Tibial nerve (tissue), 4 donors: ENCODE data around the gene PAK1IP1.

Experiments used
- EP300 ChIP-seq, 2 donors: sonication (generic); formaldehyde crosslinking; IDR thresholded peaks; one replicate each; pipeline ENCODE4 v1.6.1; 2017; ENCODE audit warnings: antibody characterized with exemption in 2 of 2, mild to moderate bottlenecking in 1 of 2
- POLR2A ChIP-seq, 2 donors: fragments of 450-650 bp; IDR thresholded peaks; one replicate each; pipeline ENCODE4 v1.6.1; 2017; ENCODE audit warnings: antibody characterized with exemption in 2 of 2, mild to moderate bottlenecking in 2 of 2, moderate library complexity in 2 of 2
- TF ChIP-seq, protein P1 (sequence below), 5 experiments: fragments of 200-600 bp in 3 of 5; fragments of 450-650 bp in 2 of 5; sonication (generic) in 3 of 5; IDR thresholded peaks; one replicate each; pipeline ENCODE4 v1.5.1; 2016 to 2019; ENCODE audit warnings: antibody characterized with exemption in 5 of 5, mild to moderate bottlenecking in 3 of 5, moderate library complexity in 2 of 5

DNA sequence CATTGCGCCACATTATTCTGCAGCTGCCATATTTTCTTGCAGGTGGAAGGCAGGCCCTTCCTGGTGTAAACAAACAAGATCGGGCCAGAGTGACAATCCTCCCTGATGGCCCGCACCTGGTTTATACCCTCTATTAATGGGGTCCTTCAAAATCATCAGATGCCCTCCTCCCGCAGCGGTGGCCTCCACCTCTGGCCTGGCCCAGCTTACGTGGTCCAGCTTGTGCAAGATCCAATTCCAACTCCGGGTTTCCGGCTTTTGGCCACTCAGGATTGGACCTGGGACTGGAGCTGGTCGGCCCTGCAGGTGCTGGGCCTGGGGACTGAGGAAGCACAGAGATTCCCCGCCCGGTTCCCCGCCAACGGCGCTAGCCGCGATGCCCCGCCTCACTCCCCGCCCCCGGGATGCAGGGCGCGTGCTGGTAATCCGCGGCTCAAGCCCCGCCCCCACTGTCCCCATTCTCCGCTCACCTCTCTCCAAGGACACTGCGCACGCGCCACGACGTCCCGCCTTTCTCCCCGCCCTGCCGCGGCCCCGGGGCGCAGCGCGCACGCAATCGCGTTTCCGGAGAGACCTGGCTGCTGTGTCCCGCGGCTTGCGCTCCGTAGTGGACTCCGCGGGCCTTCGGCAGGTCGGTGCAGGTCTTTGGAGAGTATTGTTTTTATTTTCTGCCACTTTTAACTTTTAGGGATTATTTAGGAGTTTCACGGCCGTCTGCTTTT lies 52.6 kb downstream of the PAK1IP1 start, which contains the start of gene TMEM14B:
- TF ChIP-seq, protein P1, sequence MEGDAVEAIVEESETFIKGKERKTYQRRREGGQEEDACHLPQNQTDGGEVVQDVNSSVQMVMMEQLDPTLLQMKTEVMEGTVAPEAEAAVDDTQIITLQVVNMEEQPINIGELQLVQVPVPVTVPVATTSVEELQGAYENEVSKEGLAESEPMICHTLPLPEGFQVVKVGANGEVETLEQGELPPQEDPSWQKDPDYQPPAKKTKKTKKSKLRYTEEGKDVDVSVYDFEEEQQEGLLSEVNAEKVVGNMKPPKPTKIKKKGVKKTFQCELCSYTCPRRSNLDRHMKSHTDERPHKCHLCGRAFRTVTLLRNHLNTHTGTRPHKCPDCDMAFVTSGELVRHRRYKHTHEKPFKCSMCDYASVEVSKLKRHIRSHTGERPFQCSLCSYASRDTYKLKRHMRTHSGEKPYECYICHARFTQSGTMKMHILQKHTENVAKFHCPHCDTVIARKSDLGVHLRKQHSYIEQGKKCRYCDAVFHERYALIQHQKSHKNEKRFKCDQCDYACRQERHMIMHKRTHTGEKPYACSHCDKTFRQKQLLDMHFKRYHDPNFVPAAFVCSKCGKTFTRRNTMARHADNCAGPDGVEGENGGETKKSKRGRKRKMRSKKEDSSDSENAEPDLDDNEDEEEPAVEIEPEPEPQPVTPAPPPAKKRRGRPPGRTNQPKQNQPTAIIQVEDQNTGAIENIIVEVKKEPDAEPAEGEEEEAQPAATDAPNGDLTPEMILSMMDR (IDR thresholded peaks at IDR 0.05): peak in 1 of 5 experiments; percentile 41
- TF ChIP-seq EP300 (IDR thresholded peaks at IDR 0.05): peak; percentile 87 to 96
- peak in 1 of 2 donors; percentile 71 for TF ChIP-seq POLR2A (IDR thresholded peaks at IDR 0.05)
